Neural cell (in vitro differentiated cells): ENCODE measurements around the gene SLC66A2. TPM values are rescaled to one million over a fixed set of nuclear protein-coding genes. Genes with fewer than 3 reads are reported as not detected.

ENCODE experiments used
- H2AFZ ChIP-seq: fragments of 200-600, 300-800 bp; sonication (generic), shearing (Covaris generic); 2 replicates; pipeline ENCODE4 v1.6.0; 2014; ENCODE audit warnings: low read depth, mild to moderate bottlenecking, antibody characterized with exemption, low read length, moderate library complexity
- H3F3A ChIP-seq: fragments of 200-600 bp; shearing (Covaris generic); 2 replicates; pipeline ENCODE4 v1.6.1; 2016; ENCODE audit warnings: mild to moderate bottlenecking, moderate library complexity, mixed read lengths, antibody characterized with exemption, low read length; ENCODE audit not compliant: insufficient read depth, poor library complexity, severe bottlenecking
- H3K27ac ChIP-seq: fragments of 200-600, 300-800 bp; sonication (generic), shearing (Covaris generic); 2 replicates; pipeline ENCODE4 v1.5.1; 2014; ENCODE audit warnings: mild to moderate bottlenecking, low read length, moderate library complexity
- H3K27me3 ChIP-seq: fragments of 300-800, 200-600 bp; sonication (generic), shearing (Covaris generic); 2 replicates; pipeline ENCODE4 v1.6.0; 2014; ENCODE audit warnings: mild to moderate bottlenecking, low read depth, low read length, moderate library complexity; ENCODE audit not compliant: insufficient read depth
- H3K36me3 ChIP-seq: fragments of 300-800, 200-600 bp; sonication (generic), shearing (Covaris generic); 2 replicates; pipeline ENCODE4 v1.5.1; 2014; ENCODE audit warnings: mild to moderate bottlenecking, antibody characterized with exemption, low read length, moderate library complexity; ENCODE audit not compliant: insufficient read depth
- H3K4me2 ChIP-seq: fragments of 300-800, 200-600 bp; sonication (generic), shearing (Covaris generic); 2 replicates; pipeline ENCODE4 v1.6.0; 2014; ENCODE audit warnings: mild to moderate bottlenecking, low read length
- H3K4me3 ChIP-seq: fragments of 300-800, 200-600 bp; sonication (generic), shearing (Covaris generic); 2 replicates; pipeline ENCODE4 v1.5.1; 2014; ENCODE audit warnings: mild to moderate bottlenecking, low read length, moderate library complexity
- H3K79me2 ChIP-seq: fragments of 200-600 bp; shearing (Covaris generic); replicated peaks from 2 replicates; pipeline ENCODE4 v1.6.0; 2014; ENCODE audit warnings: mild to moderate bottlenecking, low read length, moderate library complexity; ENCODE audit not compliant: insufficient read depth
- H3K9ac ChIP-seq: fragments of 300-800, 200-600 bp; sonication (generic), shearing (Covaris generic); 2 replicates; pipeline ENCODE4 v1.6.1; 2016; ENCODE audit warnings: mild to moderate bottlenecking, low read length, mixed read lengths
- H3K9me2 ChIP-seq: fragments of 200-600 bp; shearing (Covaris generic); 2 replicates; pipeline ENCODE4 v1.6.1; 2016; ENCODE audit warnings: mild to moderate bottlenecking, low read length, mixed read lengths; ENCODE audit not compliant: insufficient read depth
- H3K9me3 ChIP-seq: fragments of 200-600, 300-800 bp; sonication (generic), shearing (Covaris generic); 2 replicates; pipeline ENCODE4 v1.6.1; 2016; ENCODE audit warnings: mild to moderate bottlenecking, mixed run types, low read length, moderate library complexity, mixed read lengths
- H4K20me1 ChIP-seq: fragments of 200-600 bp; shearing (Covaris generic); 2 replicates; pipeline ENCODE4 v1.6.1; 2016; ENCODE audit warnings: mild to moderate bottlenecking, mixed run types; ENCODE audit not compliant: insufficient read depth
- EP300 ChIP-seq: fragments of 450-650 bp; conservative IDR thresholded peaks from 2 replicates; pipeline ENCODE4 v1.6.1; 2014; ENCODE audit warnings: antibody characterized with exemption, mild to moderate bottlenecking, moderate library complexity; ENCODE audit not compliant: poor library complexity, severe bottlenecking
- EZH2 ChIP-seq: fragments of 200-600, 300-800 bp; shearing (Covaris generic), sonication (generic); IDR thresholded peaks from 2 replicates; pipeline ENCODE4 v1.6.1; 2014; ENCODE audit warnings: antibody characterized with exemption, low read length, borderline replicate concordance, mild to moderate bottlenecking; ENCODE audit not compliant: insufficient read depth, poor library complexity, severe bottlenecking
- MXI1 ChIP-seq: fragments of 450-650 bp; conservative IDR thresholded peaks from 2 replicates; pipeline ENCODE4 v1.6.1; 2014; ENCODE audit warnings: antibody characterized with exemption, mild to moderate bottlenecking; ENCODE audit not compliant: poor library complexity, severe bottlenecking
- POLR2AphosphoS5 ChIP-seq: IDR thresholded peaks from 2 replicates; pipeline ENCODE4 v1.6.1; 2012
- RAD21 ChIP-seq: fragments of 450-650 bp; conservative IDR thresholded peaks from 2 replicates; pipeline ENCODE4 v1.6.1; 2014; ENCODE audit warnings: antibody characterized with exemption, mild to moderate bottlenecking, moderate library complexity
- SMC3 ChIP-seq: fragments of 450-650 bp; conservative IDR thresholded peaks from 2 replicates; pipeline ENCODE4 v1.6.1; 2014; ENCODE audit warnings: antibody characterized with exemption, mild to moderate bottlenecking, moderate library complexity; ENCODE audit not compliant: poor library complexity
- TAF1 ChIP-seq: IDR thresholded peaks from 2 replicates; pipeline ENCODE4 v1.6.1; 2012; ENCODE audit warnings: low read depth
- polyA plus RNA-seq: library from polyadenylated mRNA; depleted of rRNA; stranded (reverse); fragments of >200 nt; gene quantifications from 2 replicates; pipeline ENCODE4 v1.2.3, GENCODE V29; 2014
- TF ChIP-seq, protein P1 (sequence below): IDR thresholded peaks from 2 replicates; pipeline ENCODE4 v1.6.1; 2012; ENCODE audit warnings: borderline replicate concordance
- TF ChIP-seq, protein P2 (sequence below): fragments of 450-650 bp; IDR thresholded peaks from 2 replicates; pipeline ENCODE4 v1.5.1; 2014; ENCODE audit warnings: antibody characterized with exemption, mild to moderate bottlenecking, moderate library complexity; ENCODE audit not compliant: poor library complexity, severe bottlenecking

The SLC66A2 gene
- polyA plus RNA-seq, 1 donor from 2014 or later: 66.7 TPM

DNA sequence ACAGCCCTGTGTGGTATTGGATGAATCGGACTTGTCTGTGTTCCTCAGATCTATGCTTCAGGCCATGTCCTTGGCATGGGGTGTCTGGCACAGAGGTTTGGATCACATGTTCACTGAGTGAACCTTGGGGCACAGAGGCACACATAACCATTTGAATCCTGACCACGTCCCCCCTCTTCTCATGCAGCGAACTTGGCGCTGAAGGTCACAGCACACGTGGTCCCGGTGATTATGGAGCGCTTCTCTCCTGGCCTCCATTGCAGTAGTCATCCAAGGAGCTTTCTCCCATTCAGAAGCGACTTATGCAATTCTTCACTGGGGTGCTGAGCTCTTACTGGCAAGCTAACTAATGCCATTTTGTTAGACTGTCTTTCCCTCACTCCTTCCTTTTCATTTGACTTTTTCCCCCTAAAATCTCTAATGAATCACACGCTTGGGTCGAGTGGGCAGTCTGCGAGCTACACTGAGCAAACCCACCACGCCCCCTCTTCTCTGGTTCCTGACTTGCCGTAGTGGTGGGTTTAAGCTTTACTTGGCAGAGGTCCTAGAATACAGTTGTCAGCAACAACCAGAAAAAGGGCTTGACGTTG, 94.3 kb downstream of the SLC66A2 start:
- no peaks in the 10 kb centered on the region for H3K79me2 ChIP-seq
- TF ChIP-seq EP300: no peak
- no peak for TF ChIP-seq EZH2
- TF ChIP-seq, protein P1, sequence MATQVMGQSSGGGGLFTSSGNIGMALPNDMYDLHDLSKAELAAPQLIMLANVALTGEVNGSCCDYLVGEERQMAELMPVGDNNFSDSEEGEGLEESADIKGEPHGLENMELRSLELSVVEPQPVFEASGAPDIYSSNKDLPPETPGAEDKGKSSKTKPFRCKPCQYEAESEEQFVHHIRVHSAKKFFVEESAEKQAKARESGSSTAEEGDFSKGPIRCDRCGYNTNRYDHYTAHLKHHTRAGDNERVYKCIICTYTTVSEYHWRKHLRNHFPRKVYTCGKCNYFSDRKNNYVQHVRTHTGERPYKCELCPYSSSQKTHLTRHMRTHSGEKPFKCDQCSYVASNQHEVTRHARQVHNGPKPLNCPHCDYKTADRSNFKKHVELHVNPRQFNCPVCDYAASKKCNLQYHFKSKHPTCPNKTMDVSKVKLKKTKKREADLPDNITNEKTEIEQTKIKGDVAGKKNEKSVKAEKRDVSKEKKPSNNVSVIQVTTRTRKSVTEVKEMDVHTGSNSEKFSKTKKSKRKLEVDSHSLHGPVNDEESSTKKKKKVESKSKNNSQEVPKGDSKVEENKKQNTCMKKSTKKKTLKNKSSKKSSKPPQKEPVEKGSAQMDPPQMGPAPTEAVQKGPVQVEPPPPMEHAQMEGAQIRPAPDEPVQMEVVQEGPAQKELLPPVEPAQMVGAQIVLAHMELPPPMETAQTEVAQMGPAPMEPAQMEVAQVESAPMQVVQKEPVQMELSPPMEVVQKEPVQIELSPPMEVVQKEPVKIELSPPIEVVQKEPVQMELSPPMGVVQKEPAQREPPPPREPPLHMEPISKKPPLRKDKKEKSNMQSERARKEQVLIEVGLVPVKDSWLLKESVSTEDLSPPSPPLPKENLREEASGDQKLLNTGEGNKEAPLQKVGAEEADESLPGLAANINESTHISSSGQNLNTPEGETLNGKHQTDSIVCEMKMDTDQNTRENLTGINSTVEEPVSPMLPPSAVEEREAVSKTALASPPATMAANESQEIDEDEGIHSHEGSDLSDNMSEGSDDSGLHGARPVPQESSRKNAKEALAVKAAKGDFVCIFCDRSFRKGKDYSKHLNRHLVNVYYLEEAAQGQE: no peak
- no peak for TF ChIP-seq RAD21
- no peak for TF ChIP-seq POLR2AphosphoS5
- TF ChIP-seq, protein P2, sequence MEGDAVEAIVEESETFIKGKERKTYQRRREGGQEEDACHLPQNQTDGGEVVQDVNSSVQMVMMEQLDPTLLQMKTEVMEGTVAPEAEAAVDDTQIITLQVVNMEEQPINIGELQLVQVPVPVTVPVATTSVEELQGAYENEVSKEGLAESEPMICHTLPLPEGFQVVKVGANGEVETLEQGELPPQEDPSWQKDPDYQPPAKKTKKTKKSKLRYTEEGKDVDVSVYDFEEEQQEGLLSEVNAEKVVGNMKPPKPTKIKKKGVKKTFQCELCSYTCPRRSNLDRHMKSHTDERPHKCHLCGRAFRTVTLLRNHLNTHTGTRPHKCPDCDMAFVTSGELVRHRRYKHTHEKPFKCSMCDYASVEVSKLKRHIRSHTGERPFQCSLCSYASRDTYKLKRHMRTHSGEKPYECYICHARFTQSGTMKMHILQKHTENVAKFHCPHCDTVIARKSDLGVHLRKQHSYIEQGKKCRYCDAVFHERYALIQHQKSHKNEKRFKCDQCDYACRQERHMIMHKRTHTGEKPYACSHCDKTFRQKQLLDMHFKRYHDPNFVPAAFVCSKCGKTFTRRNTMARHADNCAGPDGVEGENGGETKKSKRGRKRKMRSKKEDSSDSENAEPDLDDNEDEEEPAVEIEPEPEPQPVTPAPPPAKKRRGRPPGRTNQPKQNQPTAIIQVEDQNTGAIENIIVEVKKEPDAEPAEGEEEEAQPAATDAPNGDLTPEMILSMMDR: no peak
- no peak for TF ChIP-seq MXI1
- TF ChIP-seq TAF1: no peak
- no peak for TF ChIP-seq SMC3
- no peaks in the 10 kb centered on the region for H3F3A ChIP-seq
- no peaks in the 10 kb centered on the region for H3K27me3 ChIP-seq
- no peak overlapping the region for H3K9ac ChIP-seq
- no peak overlapping the region for H3K4me3 ChIP-seq
- no peaks in the 10 kb centered on the region for H3K9me2 ChIP-seq
- no peak overlapping the region for H2AFZ ChIP-seq
- H3K9me3 ChIP-seq: peaks cover 3% of the 10 kb centered on the region
- no peak overlapping the region for H3K4me2 ChIP-seq
- no peaks in the 10 kb centered on the region for H4K20me1 ChIP-seq
- no peak overlapping the region for H3K27ac ChIP-seq
- no peaks in the 10 kb centered on the region for H3K36me3 ChIP-seq

DNA sequence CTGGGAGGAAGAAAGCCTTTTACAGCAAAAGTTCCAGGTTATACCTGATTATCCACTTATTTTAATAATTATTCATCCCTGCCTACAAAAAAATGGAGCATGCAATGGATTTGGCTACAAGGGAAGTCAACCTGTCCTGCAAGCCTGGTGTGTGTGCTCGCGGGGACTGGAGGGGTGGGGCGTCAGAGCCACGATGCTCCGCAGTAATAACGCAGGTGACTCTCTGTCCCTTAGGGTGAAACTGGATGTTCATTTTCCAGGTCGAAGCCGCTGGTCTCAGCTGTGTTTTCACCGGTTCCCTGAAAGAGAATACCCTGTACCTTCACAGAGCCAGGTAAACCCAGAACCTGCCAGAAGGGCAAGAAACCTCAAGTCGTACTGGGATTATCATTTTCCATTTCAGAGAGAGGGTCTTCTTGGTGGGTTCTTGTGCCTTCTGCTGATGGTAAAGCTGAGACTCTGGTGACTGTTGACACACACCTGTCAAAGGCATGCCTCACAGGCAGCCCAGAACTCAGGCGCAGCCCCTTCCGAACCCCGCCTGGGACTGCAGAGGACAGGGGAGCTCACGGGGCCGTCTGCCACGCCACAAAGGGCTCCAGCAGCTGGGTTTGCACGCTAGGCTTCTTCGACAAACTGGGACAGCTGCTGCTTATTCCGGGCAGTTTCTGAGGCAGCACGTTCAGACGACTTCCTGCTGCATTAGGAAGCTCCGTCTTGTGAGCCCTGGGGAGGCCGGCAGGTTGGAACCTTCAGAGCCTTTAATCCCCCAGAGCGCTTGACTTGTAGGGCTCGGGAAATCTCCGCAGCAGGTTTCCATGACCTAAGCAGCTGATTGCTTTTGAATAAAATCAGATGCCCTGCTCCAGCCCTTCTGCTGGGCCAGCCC, 95.1 kb downstream of the SLC66A2 start:
- H3K27ac ChIP-seq: no peak overlapping the region
- H4K20me1 ChIP-seq: no peaks in the 10 kb centered on the region
- H3K9me2 ChIP-seq: no peaks in the 10 kb centered on the region
- H3K79me2 ChIP-seq: no peaks in the 10 kb centered on the region
- H3F3A ChIP-seq: no peaks in the 10 kb centered on the region
- TF ChIP-seq EP300: no peak
- TF ChIP-seq, protein P2: no peak
- TF ChIP-seq MXI1: no peak
- no peak for TF ChIP-seq EZH2
- TF ChIP-seq TAF1: no peak
- TF ChIP-seq, protein P1: no peak
- no peak for TF ChIP-seq POLR2AphosphoS5
- TF ChIP-seq RAD21: no peak
- TF ChIP-seq SMC3: no peak
- H3K4me3 ChIP-seq: no peak overlapping the region
- H3K27me3 ChIP-seq: no peaks in the 10 kb centered on the region
- H3K36me3 ChIP-seq: no peaks in the 10 kb centered on the region
- H3K9ac ChIP-seq: no peak overlapping the region
- no peak overlapping the region for H3K4me2 ChIP-seq
- H3K9me3 ChIP-seq: no peaks in the 10 kb centered on the region
- H2AFZ ChIP-seq: no peak overlapping the region
